Thyroid gland (tissue), 4 donors: ENCODE measurements around the gene SLC25A26.

Experiments
- POLR2A ChIP-seq, 2 donors: fragments of 450-650 bp; IDR thresholded peaks; one replicate each; pipeline ENCODE4 v1.6.1; 2017; ENCODE audit warnings: antibody characterized with exemption in 2 of 2, mild to moderate bottlenecking in 2 of 2, moderate library complexity in 1 of 2
- TF ChIP-seq, protein P1 (sequence below), 6 experiments: fragments of 200-600 bp in 3 of 6; fragments of 450-650 bp in 3 of 6; sonication (generic) in 3 of 6; IDR thresholded peaks; one replicate each; pipeline ENCODE4 v1.5.1; 2016 to 2019; ENCODE audit warnings: antibody characterized with exemption in 6 of 6, mild to moderate bottlenecking in 2 of 6, inconsistent platforms in 1 of 6, moderate library complexity in 1 of 6

DNA sequence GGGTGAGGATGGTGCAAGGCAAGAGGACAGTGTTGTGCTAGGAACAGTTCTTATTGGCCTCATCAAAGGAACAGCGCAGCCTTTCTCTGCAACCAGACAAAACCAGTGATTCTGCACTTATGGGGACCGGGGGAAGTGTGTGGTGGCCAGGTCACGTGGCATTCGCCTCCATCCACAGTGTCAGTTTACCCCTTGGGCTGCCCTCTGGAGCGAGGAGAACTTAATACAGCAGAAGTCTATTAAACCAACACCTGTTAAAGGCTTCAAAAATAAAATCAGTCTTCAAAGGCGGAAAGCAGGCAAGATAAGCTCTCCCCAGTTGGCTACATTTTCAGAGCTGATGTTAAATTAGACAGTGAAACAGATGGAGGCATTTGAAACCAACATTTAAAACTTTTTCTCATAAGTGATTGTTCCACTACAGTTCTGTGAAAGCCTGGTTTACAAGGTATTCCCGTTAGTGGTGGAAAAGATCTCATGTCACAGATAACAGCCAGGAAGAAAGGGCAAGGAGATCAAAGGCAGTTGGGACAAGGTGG lies 204.8 kb downstream of the SLC25A26 start:
- no peak for TF ChIP-seq POLR2A (IDR thresholded peaks at IDR 0.05)
- TF ChIP-seq, protein P1, sequence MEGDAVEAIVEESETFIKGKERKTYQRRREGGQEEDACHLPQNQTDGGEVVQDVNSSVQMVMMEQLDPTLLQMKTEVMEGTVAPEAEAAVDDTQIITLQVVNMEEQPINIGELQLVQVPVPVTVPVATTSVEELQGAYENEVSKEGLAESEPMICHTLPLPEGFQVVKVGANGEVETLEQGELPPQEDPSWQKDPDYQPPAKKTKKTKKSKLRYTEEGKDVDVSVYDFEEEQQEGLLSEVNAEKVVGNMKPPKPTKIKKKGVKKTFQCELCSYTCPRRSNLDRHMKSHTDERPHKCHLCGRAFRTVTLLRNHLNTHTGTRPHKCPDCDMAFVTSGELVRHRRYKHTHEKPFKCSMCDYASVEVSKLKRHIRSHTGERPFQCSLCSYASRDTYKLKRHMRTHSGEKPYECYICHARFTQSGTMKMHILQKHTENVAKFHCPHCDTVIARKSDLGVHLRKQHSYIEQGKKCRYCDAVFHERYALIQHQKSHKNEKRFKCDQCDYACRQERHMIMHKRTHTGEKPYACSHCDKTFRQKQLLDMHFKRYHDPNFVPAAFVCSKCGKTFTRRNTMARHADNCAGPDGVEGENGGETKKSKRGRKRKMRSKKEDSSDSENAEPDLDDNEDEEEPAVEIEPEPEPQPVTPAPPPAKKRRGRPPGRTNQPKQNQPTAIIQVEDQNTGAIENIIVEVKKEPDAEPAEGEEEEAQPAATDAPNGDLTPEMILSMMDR (IDR thresholded peaks at IDR 0.05) = no peak
